H9 (cell line): ENCODE measurements around the gene MSANTD2. TPM values are rescaled to one million over a fixed set of nuclear protein-coding genes. Genes with fewer than 3 reads are reported as not detected.
A peak's percentile ranks its signal among the peaks of the same experiment; 100 is the strongest.

ENCODE experiments used
- DNase-seq: peaks from one replicate; pipeline ENCODE4 v3.0.0-alpha.2; 2017
- H2AFZ ChIP-seq: one replicate; pipeline ENCODE4 v1.6.1; 2013; ENCODE audit warnings: mild to moderate bottlenecking, low read length, control low read depth, moderate library complexity
- H2AK5ac ChIP-seq: 2 replicates; pipeline ENCODE4 v1.6.1; 2013; ENCODE audit warnings: low read length, control low read depth, mixed read lengths; ENCODE audit not compliant: insufficient read length
- H2BK120ac ChIP-seq: one replicate; pipeline ENCODE4 v1.6.1; 2013; ENCODE audit warnings: low read depth, mild to moderate bottlenecking, low read length, control low read depth, inconsistent platforms; ENCODE audit not compliant: poor library complexity, severe bottlenecking
- H2BK12ac ChIP-seq: 2 replicates; pipeline ENCODE4 v1.6.1; 2013; ENCODE audit warnings: low read length, control low read depth, mixed read lengths, low read depth; ENCODE audit not compliant: insufficient read length
- H2BK15ac ChIP-seq: 2 replicates; pipeline ENCODE4 v1.6.1; 2013; ENCODE audit warnings: low read depth, low read length, control low read depth
- H2BK20ac ChIP-seq: one replicate; pipeline ENCODE4 v1.6.1; 2013; ENCODE audit warnings: low read depth, mild to moderate bottlenecking, low read length, control low read depth, inconsistent platforms; ENCODE audit not compliant: poor library complexity, severe bottlenecking
- H2BK5ac ChIP-seq: 2 replicates; pipeline ENCODE4 v1.6.1; 2013; ENCODE audit warnings: low read length, control low read depth, mixed read lengths; ENCODE audit not compliant: insufficient read length
- H3K14ac ChIP-seq: 2 replicates; pipeline ENCODE4 v1.6.1; 2013; ENCODE audit warnings: low read length, control low read depth; ENCODE audit not compliant: insufficient read depth
- H3K18ac ChIP-seq: 2 replicates; pipeline ENCODE4 v1.6.1; 2013; ENCODE audit warnings: low read depth, mild to moderate bottlenecking, mixed read lengths, low read length, control low read depth; ENCODE audit not compliant: insufficient read length
- H3K23ac ChIP-seq: 2 replicates; pipeline ENCODE4 v1.6.1; 2013; ENCODE audit warnings: low read length, control low read depth, mixed read lengths, low read depth; ENCODE audit not compliant: insufficient read length
- H3K23me2 ChIP-seq: 2 replicates; pipeline ENCODE4 v1.6.1; 2013; ENCODE audit warnings: low read depth, mild to moderate bottlenecking, mixed read lengths, low read length, control low read depth; ENCODE audit not compliant: insufficient read length, poor library complexity, severe bottlenecking
- H3K27ac ChIP-seq: 2 replicates; pipeline ENCODE4 v1.5.1; 2013; ENCODE audit warnings: low read length, control low read depth, mixed read lengths, low read depth; ENCODE audit not compliant: insufficient read length
- H3K27me3 ChIP-seq: 2 replicates; pipeline ENCODE4 v1.6.1; 2013; ENCODE audit warnings: low read length, control low read depth, inconsistent platforms; ENCODE audit not compliant: insufficient read depth
- H3K4ac ChIP-seq: 2 replicates; pipeline ENCODE4 v1.6.1; 2013; ENCODE audit warnings: low read depth, mild to moderate bottlenecking, control low read depth, inconsistent platforms, low read length, moderate library complexity
- H3K4me1 ChIP-seq: 2 replicates; pipeline ENCODE4 v1.6.1; 2013; ENCODE audit warnings: low read length, control low read depth, inconsistent platforms; ENCODE audit not compliant: insufficient read depth
- H3K4me2 ChIP-seq: 2 replicates; pipeline ENCODE4 v1.6.1; 2013; ENCODE audit warnings: low read length, control low read depth, mixed read lengths; ENCODE audit not compliant: insufficient read length, insufficient read depth
- H3K56ac ChIP-seq: 2 replicates; pipeline ENCODE4 v1.6.1; 2013; ENCODE audit warnings: low read depth, mild to moderate bottlenecking, mixed read lengths, low read length, control low read depth; ENCODE audit not compliant: insufficient read length
- H3K79me1 ChIP-seq: 2 replicates; pipeline ENCODE4 v1.6.1; 2013; ENCODE audit warnings: low read depth, mild to moderate bottlenecking, moderate library complexity, low read length, control low read depth, inconsistent platforms; ENCODE audit not compliant: insufficient read depth, poor library complexity, severe bottlenecking
- H3K79me2 ChIP-seq: 2 replicates; pipeline ENCODE4 v1.6.1; 2013; ENCODE audit warnings: low read length, control low read depth, inconsistent platforms; ENCODE audit not compliant: insufficient read depth
- H3K9ac ChIP-seq: 2 replicates; pipeline ENCODE4 v1.6.1; 2013; ENCODE audit warnings: low read length, control low read depth, mixed read lengths; ENCODE audit not compliant: insufficient read length; ENCODE audit errors: extremely low read depth
- H3K9me3 ChIP-seq: one replicate; pipeline ENCODE4 v1.6.1; 2013; ENCODE audit warnings: low read depth, low read length, inconsistent platforms; ENCODE audit not compliant: control insufficient read depth
- H3T11ph ChIP-seq: one replicate; pipeline ENCODE4 v1.6.1; 2013; ENCODE audit warnings: mild to moderate bottlenecking, low read length, control low read depth, inconsistent platforms
- H4K20me1 ChIP-seq: one replicate; pipeline ENCODE4 v1.6.1; 2013; ENCODE audit not compliant: control insufficient read depth, insufficient read length, insufficient read depth
- H4K5ac ChIP-seq: 2 replicates; pipeline ENCODE4 v1.6.1; 2013; ENCODE audit warnings: low read depth, mild to moderate bottlenecking, mixed read lengths, low read length, control low read depth; ENCODE audit not compliant: insufficient read length
- H4K8ac ChIP-seq: replicated peaks from 2 replicates; pipeline ENCODE4 v1.6.1; 2013; ENCODE audit warnings: low read length, control low read depth, mixed read lengths, low read depth; ENCODE audit not compliant: insufficient read length
- H4K91ac ChIP-seq: 2 replicates; pipeline ENCODE4 v1.6.1; 2013; ENCODE audit warnings: low read depth, mild to moderate bottlenecking, moderate library complexity, mixed read lengths, low read length, control low read depth; ENCODE audit not compliant: insufficient read length
- H3K27ac Mint-ChIP-seq, 3 experiments: 2 replicates in 2 of 3; 3 replicates in 1 of 3; pipeline ENCODE4 v1.8.0; 2020 to 2021; ENCODE audit warnings: mixed read lengths in 3 of 3, mild to moderate bottlenecking in 1 of 3, moderate library complexity in 1 of 3
- H3K27me3 Mint-ChIP-seq: 2 replicates; pipeline ENCODE4 v1.8.0; 2021; ENCODE audit warnings: low read depth, mild to moderate bottlenecking, moderate library complexity, mixed read lengths
- H3K36me3 Mint-ChIP-seq, 3 experiments: 2 replicates in 2 of 3; 3 replicates in 1 of 3; pipeline ENCODE4 v1.8.0; 2020 to 2021; ENCODE audit warnings: low read depth in 3 of 3, mixed read lengths in 3 of 3; ENCODE audit not compliant: insufficient read depth in 1 of 3
- H3K4me1 Mint-ChIP-seq, 2 experiments: 2 replicates each; pipeline ENCODE4 v1.8.0; 2020; ENCODE audit warnings: mixed read lengths in 2 of 2
- H3K4me3 Mint-ChIP-seq, 2 experiments: 2 replicates in 1 of 2; 3 replicates in 1 of 2; pipeline ENCODE4 v1.8.0; 2020 to 2021; ENCODE audit warnings: mild to moderate bottlenecking in 2 of 2, mixed read lengths in 2 of 2, moderate library complexity in 1 of 2
- H3K9me3 Mint-ChIP-seq, 2 experiments: 2 replicates in 1 of 2; 3 replicates in 1 of 2; pipeline ENCODE4 v1.8.0; 2020; ENCODE audit warnings: mild to moderate bottlenecking in 2 of 2, mixed read lengths in 2 of 2, moderate library complexity in 1 of 2
- WGBS: extraction: QIAGEN DNeasy Blood & Tissue Kit; methylation state at CpG from one replicate; pipeline ENCODE4 v1.1.7; 2013; ENCODE audit warnings: missing lambda C conversion rate, low lambda C conversion rate, mixed read lengths; ENCODE audit not compliant: insufficient read length; ENCODE audit errors: extremely low coverage; 5-methylcytosine and 5-hydroxymethylcytosine counted together
- total RNA-seq: library from RNA; stranded (reverse); gene quantifications from 2 replicates; pipeline ENCODE4 v1.2.1, GENCODE V29; 2021
- TF ChIP-seq, protein P1 (sequence below): fragments of 200-600 bp; sonication (generic); conservative IDR thresholded peaks from 3 replicates; pipeline ENCODE4 v1.8.0; 2021; ENCODE audit warnings: antibody characterized with exemption, mild to moderate bottlenecking

MSANTD2 gene
- total RNA-seq, 1 experiment from 2014 or later = 18.1 TPM

GRCh38 chr11:124844664-124845079 lies 44.5 kb upstream of the MSANTD2 start:
- H3K4me2 ChIP-seq = peak overlapping the region; percentile 14
- no CpG with 5 or more reads among the region's 8 CpGs for WGBS
- TF ChIP-seq, protein P1, sequence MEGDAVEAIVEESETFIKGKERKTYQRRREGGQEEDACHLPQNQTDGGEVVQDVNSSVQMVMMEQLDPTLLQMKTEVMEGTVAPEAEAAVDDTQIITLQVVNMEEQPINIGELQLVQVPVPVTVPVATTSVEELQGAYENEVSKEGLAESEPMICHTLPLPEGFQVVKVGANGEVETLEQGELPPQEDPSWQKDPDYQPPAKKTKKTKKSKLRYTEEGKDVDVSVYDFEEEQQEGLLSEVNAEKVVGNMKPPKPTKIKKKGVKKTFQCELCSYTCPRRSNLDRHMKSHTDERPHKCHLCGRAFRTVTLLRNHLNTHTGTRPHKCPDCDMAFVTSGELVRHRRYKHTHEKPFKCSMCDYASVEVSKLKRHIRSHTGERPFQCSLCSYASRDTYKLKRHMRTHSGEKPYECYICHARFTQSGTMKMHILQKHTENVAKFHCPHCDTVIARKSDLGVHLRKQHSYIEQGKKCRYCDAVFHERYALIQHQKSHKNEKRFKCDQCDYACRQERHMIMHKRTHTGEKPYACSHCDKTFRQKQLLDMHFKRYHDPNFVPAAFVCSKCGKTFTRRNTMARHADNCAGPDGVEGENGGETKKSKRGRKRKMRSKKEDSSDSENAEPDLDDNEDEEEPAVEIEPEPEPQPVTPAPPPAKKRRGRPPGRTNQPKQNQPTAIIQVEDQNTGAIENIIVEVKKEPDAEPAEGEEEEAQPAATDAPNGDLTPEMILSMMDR = no peak

More at GRCh38 chr11:124844664-124845079, 44.5 kb upstream of the MSANTD2 start:
- Histone ChIP-seq H3K4me1 (no peaks in the 10 kb centered on the region; the same call in 1 of the 2 replicates), H2BK120ac (no peak overlapping the region), H3K79me2 (no peaks in the 10 kb centered on the region), H4K5ac (no peak overlapping the region), H2BK15ac (no peak overlapping the region), H3K4ac (no peak overlapping the region), H3K23me2 (no peaks in the 10 kb centered on the region), H3K56ac (no peak overlapping the region), H3K18ac (no peak overlapping the region), H4K91ac (no peak overlapping the region), H3T11ph (no peak overlapping the region), H3K9ac (no peak overlapping the region), H2AFZ (no peak overlapping the region), H2BK5ac (no peak overlapping the region), H3K27me3 (peaks cover 96% of the 10 kb centered on the region), H2AK5ac (no peak overlapping the region), H3K23ac (no peak overlapping the region), H3K14ac (no peak overlapping the region), H2BK12ac (no peak overlapping the region), H3K9me3 (no peaks in the 10 kb centered on the region), H3K27ac (no peak overlapping the region), H4K20me1 (no peaks in the 10 kb centered on the region), H3K79me1 (no peaks in the 10 kb centered on the region), H2BK20ac (no peak overlapping the region), H4K8ac (no peak overlapping the region)
- DNase-seq = no peak
- H3K4me3 Mint-ChIP-seq = no peak overlapping the region; a peak in 1 of 5 replicates
- H3K27ac Mint-ChIP-seq = no peak overlapping the region
- H3K27me3 Mint-ChIP-seq = no peaks in the 10 kb centered on the region
- peaks cover 16 to 52% of the 10 kb centered on the region in 2 experiments for H3K4me1 Mint-ChIP-seq
- peaks cover 0 to 2% of the 10 kb centered on the region in 2 experiments; a peak in 3 of 5 replicates for H3K9me3 Mint-ChIP-seq
- H3K36me3 Mint-ChIP-seq = no peaks in the 10 kb centered on the region
